Hematopoietic multipotent progenitor cell treated with erythropoietin and hydrocortisone succinate and interleukin-3 and kit ligand, for 6 days (in vitro differentiated cells): ENCODE data around the gene TMTC2.
A peak's percentile ranks its signal among the peaks of the same experiment; 100 is the strongest.

ENCODE experiments used
- DNase-seq: peaks from one replicate; pipeline ENCODE4 v3.0.0-alpha.2; 2015

TMTC2 gene

DNA sequence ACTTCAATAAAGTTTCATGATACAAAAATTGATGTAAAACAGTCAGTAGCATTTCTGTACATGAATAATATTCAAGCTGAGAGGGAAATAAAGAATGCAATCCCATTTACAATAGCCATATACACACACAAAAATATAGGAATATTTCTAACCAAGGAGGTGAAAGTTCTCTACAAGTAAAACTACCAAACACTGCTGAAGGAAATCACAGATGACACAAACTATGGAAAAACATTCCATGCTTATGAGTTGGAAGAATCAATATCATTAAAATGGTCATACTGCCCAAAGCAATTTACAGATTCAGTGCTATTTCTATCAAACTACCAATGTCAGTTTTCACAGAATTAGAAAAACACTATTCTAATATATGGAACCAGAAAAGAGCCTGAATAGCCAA, 272.3 kb downstream of the TMTC2 start:
- no peak for DNase-seq

- no peak for DNase-seq
Measured at GRCh38 chr12:82959821-82960220, 273.1 kb downstream of the TMTC2 start.

DNA sequence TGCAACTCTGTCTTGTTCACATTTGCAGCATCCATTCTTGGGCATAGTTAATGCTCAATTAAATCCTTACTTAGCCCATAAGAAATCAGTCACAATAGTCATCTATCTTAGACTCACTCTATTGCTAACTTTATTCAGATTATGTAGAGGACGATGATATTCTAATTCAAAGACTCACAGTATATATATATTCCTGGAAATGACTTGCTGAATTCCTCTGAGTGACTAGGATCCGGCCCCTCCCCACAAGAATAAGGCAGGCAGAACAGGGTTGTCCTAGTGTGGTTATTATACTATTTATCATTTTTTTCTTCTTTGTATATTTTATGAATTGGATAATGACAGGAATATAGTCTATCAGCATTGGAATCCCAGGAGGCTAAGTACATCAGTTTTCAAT, 275.1 kb downstream of the TMTC2 start:
- DNase-seq, result no peak

DNA sequence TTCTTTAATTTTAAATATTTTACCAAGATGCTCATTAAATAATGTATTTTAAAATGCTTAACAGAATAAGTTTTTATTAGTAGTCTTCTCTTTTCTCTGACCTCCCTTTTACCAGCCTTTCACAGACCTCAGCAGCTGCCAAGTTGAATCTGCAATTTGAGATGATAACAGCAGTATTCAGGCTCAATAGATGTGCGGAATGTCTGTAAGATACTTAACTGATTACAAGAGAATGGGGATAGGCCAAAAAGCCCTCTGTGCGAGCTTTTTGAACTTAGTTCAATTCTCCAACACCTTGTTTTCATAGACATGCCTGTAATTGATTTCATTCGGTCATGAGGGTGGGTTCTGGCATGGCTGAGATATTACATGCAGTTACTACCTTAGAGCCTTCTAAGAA, 277.2 kb downstream of the TMTC2 start:
- DNase-seq, result no peak

- no peak for DNase-seq
Measured at GRCh38 chr12:82964446-82964845, 277.7 kb downstream of the TMTC2 start.

- DNase-seq, result peak; percentile 46
Measured at GRCh38 chr12:82966001-82966559, 279.4 kb downstream of the TMTC2 start.

DNA sequence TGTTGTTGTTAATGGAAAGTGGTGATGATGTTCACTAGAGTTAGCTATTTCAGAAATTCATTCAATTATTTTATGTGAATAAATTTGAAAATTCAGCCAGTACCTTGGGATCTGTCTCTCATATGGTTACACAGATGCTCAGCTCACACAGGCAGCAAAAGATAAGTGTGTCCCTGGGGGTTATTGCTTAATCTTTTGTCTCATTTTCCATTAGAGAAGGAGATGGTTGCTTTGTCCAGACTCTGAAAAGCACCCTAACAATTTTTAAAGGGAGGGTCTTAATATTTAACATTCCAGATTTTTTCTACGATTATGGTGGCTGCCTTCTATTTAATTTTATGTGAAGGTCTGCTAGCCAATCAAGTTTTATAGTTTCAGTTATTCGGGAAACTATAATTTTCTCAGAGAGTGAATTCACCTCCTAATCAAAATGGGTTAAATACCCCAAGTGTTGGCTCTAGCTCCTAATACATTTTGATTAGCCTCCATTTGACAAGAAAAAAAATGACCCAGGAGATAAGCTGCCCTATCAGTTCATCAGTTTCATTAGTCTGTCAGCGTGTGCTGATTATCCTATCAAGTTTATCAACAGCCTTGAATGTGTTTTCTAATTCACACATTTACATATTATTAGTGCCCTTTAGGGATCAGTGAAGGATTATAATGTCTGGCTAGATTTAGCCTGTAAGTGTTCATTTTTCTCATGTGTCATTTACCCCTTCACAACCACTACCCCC, 282.1 kb downstream of the TMTC2 start:
- peak; percentile 8 for DNase-seq

GRCh38 chr12:82970614-82971013, 283.9 kb downstream of the TMTC2 start:
- DNase-seq, result no peak

DNA sequence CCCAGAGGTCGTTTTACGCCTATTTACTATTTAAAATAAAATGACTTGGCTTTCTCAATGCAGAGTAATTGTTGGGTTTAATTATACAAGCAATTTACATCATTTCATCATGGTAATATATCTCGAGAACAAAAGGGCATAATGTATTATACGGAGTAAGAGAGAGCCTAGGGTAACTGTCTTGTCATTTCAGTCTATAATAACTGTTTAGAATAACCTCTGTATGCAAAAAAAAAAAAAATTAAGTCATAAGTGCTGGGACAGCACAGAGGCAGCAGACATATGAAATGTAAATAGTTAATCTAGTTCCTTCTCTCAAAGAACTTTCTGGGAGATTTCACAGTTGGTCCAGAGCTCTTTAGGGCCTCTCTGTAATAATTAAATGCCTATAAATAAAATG, 284.9 kb downstream of the TMTC2 start:
- DNase-seq, result no peak

DNA sequence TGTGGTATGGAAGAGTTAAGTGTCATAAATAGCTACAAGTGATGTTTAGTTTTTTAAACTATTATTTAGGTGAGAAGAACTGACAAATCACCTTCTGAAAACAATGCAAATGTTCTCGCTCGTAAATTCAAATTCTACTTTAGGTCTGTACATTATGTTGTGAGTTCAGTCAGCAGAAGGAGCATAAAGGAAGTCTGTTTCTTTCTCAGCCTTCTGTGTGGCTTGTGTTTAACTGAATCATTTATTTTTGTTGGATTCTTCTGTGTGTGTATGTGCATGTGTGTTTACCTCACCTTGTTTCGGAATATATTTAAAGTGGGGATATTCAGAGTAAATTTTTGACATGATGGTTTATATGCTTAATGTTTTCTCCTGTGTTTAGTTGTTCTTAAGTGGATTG, 285.9 kb downstream of the TMTC2 start:
- no peak for DNase-seq

DNA sequence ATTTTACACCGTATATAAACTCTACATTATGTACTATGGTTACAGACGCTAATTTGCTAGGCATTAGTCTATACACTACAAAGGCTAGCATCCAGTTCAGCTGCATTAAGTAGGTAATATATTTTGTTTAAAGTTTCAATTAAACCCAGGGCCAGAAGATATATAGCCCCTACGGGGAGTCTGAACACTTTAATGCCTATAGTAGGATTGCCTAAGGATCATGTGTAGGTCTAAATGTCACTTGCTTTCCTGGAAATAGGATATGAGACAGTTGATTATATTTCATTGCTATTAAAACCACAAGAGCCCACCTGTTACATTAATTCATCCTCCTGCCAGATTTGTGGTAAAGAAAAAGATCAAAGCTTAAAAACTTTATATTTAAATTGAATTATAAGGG, 286.9 kb downstream of the TMTC2 start:
- no peak for DNase-seq

- DNase-seq, result no peak
Measured at GRCh38 chr12:82981150-82981549, 294.4 kb downstream of the TMTC2 start.

GRCh38 chr12:82994117-82994516, 307.4 kb downstream of the TMTC2 start:
- DNase-seq, result no peak

DNA sequence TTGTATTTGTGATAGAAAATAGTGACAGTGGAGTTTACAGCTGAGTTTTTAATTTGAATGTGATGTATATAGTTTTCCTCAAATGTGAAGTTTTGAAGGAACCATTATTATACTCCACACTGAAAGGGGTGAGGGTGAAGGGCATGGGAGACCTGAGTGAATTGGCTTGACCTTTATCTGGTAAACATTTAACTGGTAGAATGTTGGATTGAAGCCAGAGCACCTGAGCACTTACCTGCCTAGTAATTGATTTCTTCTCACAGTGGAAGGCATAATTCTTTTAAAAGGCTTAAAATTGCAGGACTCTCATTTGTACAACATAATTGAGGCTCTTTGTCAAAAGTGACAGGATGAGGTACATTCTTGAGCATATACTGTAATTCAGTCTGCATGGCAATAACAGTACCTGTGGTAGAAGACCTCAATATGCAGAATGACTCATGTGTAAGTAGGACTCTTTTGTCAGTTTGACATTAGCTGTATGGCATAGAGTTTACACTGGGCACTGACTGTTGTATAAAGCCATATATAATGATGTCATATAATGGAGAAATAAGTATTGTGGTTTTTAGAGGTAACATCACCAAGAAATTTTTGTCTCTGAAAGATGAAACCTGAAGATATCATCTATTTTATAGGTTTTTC, 309.6 kb downstream of the TMTC2 start:
- no peak for DNase-seq

GRCh38 chr12:82998509-82998908, 311.8 kb downstream of the TMTC2 start:
- DNase-seq, result no peak

DNA sequence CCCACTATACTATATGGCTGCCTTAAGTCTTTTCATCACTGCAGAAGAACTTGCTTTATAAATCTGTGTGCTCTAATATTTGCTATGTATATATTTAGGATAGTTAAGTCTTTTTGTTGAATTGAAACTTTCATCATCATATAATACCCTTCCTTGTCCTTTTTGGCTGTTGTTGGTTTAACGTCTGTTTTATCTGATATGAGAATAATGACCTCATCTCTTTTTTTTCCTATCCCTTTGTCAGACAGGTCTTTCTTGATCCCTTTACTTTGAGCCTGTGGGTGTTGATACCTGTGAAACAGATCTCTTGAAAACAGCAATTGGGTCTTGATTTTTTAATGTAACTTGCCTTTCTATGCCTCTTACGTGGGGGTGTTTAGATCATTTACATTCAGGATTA, 316.3 kb downstream of the TMTC2 start:
- DNase-seq, result no peak

DNA sequence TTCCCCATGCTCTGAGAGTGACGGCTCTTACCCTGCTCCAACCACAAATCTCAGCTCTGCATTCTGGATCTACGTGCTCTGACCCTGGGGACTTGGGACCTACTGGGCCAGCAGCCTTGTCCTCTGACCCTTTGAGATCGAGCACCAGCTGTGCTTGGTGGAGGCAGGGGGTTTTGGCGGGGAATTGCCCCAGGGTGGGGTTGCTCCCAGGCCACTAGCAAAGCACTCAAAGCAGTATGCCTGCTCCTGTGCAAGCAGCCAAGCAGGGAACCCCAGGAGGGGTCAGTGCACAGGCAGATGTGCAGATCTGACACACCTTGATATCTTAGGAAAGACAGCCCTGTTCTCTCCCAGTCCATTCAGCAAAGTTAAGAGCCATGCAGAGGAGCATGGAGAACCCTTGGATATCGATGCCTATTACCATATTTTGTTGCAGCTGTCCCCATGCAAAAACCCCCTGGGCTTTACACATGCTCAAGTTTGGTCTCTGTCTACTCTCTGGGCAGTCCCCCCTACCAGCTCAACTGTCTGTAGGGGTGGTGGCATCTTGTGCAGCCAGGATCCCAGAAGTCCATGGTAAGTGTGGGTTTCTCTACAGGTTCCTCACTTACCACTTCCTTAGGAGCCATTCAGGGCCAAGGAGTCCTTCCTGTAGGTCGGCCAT, 319.0 kb downstream of the TMTC2 start:
- DNase-seq, result no peak

DNA sequence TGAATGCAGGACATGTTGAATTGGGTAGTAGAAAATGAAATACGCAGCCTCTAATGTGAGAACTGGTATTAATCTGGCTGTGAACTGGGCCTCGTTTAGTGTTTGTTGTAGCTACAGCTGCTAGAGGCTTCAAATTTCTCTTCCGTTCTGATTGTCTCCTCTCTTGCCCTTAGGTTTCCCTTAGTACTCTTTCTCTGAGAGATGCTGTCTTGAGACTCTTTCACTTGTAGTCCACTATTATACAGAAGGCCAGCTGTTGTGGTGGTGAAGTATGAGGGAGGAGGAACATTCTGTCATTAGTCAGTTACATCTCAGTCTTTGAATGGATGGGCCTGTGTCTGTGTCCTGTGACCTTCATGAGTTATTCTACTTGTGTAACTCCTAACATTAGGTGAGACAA, 322.0 kb downstream of the TMTC2 start:
- no peak for DNase-seq

GRCh38 chr12:83010169-83010804, 323.6 kb downstream of the TMTC2 start:
- DNase-seq, result peak; percentile 4

DNA sequence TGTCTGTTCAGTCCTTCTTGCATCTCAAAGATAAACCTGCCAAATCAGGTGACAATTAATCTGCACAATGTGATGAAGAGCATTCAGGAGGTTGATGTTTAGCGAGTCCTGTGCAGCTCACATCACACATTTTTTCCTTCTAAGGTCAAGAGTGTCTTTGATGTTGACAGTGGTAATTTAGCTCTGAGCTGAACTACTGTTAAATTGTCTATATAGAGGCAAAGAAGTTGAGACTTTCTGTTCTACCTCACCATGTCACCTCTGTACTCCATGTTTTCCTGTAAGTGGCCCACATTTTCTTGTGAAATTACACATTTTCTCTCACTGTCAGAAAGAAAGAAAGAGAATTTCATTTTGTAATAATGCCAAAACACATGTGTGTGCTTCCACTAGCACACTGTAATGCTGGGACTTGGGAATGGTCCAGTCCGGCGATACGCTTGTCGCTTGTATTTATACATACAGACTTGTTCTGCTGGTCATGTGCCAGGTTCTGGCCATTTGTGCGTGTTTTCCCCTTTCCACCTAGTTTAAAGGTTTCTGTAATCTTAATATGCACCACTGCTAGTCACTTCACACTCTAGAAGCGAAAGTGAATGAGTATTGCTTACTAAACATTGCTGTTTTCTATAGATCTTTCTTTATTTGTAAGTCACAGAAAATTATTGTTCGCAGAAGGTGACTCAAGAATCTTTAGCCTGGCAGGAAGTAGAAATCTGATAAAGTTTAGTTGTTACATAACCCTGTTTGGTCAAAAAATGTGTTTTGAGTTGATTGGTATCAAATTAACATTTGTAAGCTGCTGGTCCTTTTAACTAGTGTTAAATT, 328.9 kb downstream of the TMTC2 start:
- peak; percentile 59 for DNase-seq

DNA sequence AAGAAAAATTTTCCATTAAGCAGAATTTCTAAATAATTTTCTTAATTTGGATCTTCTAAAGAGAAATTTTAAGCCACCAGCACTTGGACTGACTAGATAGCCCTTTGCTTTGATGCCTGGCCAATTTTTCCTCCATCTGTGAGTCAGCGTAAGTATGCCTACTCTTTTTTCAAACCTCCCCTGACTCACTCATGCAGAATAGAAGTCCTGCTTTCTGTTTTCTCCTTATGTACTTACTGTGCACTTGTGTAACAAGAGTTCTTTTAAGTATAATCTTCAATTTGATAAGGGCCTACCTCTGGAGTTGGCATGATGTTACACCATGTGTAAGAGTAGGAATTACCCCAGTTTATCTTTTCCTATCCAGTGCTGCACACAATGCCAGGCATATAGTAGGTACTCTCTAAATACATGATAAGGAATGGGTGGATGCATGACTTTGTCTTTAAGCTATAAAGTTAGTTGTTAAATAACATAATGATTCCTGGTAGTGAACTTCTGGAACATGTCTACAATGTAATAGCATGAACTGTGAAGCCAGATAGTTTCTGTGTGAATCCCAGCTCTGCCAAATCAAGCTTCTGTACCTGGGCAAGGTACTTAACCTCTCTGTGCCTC, 329.6 kb downstream of the TMTC2 start:
- peak; percentile 72 for DNase-seq

GRCh38 chr12:83016991-83017390, 330.3 kb downstream of the TMTC2 start:
- DNase-seq, result no peak
